Prostate gland (tissue), 2 donors: Measurements from ENCODE around the gene PLCB4. TPM values are rescaled to one million over a fixed set of nuclear protein-coding genes. Genes with fewer than 3 reads are reported as not detected.

Experiments used
- DNase-seq: peaks from one replicate; pipeline ENCODE4 v3.0.0-alpha.2; 2019; ENCODE audit warnings: low spot score
- H3K27ac ChIP-seq, 2 donors: fragments of 200-600 bp; sonication (generic); 2 replicates each; pipeline ENCODE4 v1.5.1; 2017 to 2019
- H3K27me3 ChIP-seq: fragments of 200-600 bp; sonication (generic); replicated peaks from 2 replicates; pipeline ENCODE4 v1.5.1; 2019; ENCODE audit not compliant: insufficient read depth
- H3K36me3 ChIP-seq, 2 donors: fragments of 200-600 bp; sonication (generic); 1 replicate in 1 of 2; 2 replicates in 1 of 2; pipeline versions ENCODE4 v1.5.1 to v1.8.1; 2017 to 2019
- H3K4me1 ChIP-seq: fragments of 200-600 bp; sonication (generic); replicated peaks from 2 replicates; pipeline ENCODE4 v1.5.1; 2019
- H3K4me3 ChIP-seq, 2 donors: fragments of 200-600 bp; sonication (generic); 2 replicates each; pipeline ENCODE4 v1.5.1; 2017 to 2019
- H3K9me3 ChIP-seq: fragments of 200-600 bp; sonication (generic); 2 replicates; pipeline ENCODE4 v1.5.1; 2017
- CTCF ChIP-seq, 4 experiments: fragments of 200-600 bp in 2 of 4; fragments of 450-650 bp in 2 of 4; sonication (generic) in 2 of 4; IDR thresholded peaks; 1 replicate in 3 of 4; 2 replicates in 1 of 4; pipeline ENCODE4 v1.5.1; 2016 to 2019; ENCODE audit warnings: antibody characterized with exemption in 4 of 4, mild to moderate bottlenecking in 2 of 4, moderate library complexity in 2 of 4
- POLR2A ChIP-seq: fragments of 450-650 bp; IDR thresholded peaks from one replicate; pipeline ENCODE4 v1.6.1; 2016; ENCODE audit warnings: antibody characterized with exemption, mild to moderate bottlenecking
- POLR2AphosphoS5 ChIP-seq: sonication (generic); formaldehyde crosslinking; IDR thresholded peaks from one replicate; pipeline ENCODE4 v1.6.1; 2017; ENCODE audit warnings: antibody characterized with exemption
- WGBS: methylation state at CpG from one replicate; pipeline ENCODE4 v1.1.5; 2018; 5-methylcytosine and 5-hydroxymethylcytosine counted together
- intact Hi-C: fragments of 100-400 bp; cut with DNase I; formaldehyde crosslinking; loops from one replicate; pipeline ENCODE4 v1.14.2; 2022
- total RNA-seq, 2 donors: library from RNA; depleted of rRNA; stranded (reverse); fragments of >200 nt; gene quantifications; one replicate each; pipeline ENCODE4 v1.1.0, GENCODE V29; 2016

PLCB4 gene
- total RNA-seq, 2 donors from 2014 or later, result 9.1 to 11.6 TPM

DNA sequence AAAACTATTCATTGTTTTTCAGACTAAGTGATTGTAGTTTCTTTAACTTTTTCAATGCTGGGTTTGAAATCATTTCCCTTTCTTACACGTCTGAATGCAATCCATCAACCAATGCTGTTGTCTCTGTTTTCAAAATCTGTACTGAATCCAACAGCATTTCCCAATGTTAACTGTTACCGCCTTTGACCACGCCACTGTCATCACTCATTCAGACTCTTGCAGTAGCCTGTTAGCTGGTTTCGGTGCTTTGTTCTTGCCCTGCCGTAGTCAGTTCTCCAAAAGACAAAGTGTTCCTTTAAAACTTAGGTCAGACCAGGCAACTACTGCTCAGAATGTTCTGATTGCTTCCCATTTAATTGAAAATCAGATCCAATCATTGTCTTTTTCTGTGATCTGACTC, 131.3 kb downstream of the PLCB4 start:
- Histone ChIP-seq H3K4me1 (no peaks in the 10 kb centered on the region), H3K27ac (no peak overlapping the region), H3K9me3 (no peaks in the 10 kb centered on the region), H3K4me3 (no peak overlapping the region), H3K36me3 (no peaks in the 10 kb centered on the region), H3K27me3 (no peaks in the 10 kb centered on the region)
- DNase-seq, result no peak
- intact Hi-C loops, result no loop called here
- TF ChIP-seq POLR2AphosphoS5 (no peak), POLR2A (no peak), CTCF (IDR thresholded peaks at IDR 0.05) (no peak)
- WGBS, result 82% methylated on average over 5 of the region's 5 CpGs

- H3K36me3 ChIP-seq, result no peaks in the 10 kb centered on the region
- no peaks in the 10 kb centered on the region for H3K9me3 ChIP-seq
- no peak for TF ChIP-seq POLR2A
- no peak for TF ChIP-seq POLR2AphosphoS5
- no peak for TF ChIP-seq CTCF (IDR thresholded peaks at IDR 0.05)
- 87% methylated on average over 1 of the region's 1 CpG for WGBS
- H3K4me3 ChIP-seq, result no peak overlapping the region
- intact Hi-C loops, result no loop called here
- H3K27me3 ChIP-seq, result no peaks in the 10 kb centered on the region
- DNase-seq, result no peak
- H3K27ac ChIP-seq, result no peak overlapping the region
- H3K4me1 ChIP-seq, result no peaks in the 10 kb centered on the region
Observed at GRCh38 chr20:9200620-9201019, 131.7 kb downstream of the PLCB4 start.

DNA sequence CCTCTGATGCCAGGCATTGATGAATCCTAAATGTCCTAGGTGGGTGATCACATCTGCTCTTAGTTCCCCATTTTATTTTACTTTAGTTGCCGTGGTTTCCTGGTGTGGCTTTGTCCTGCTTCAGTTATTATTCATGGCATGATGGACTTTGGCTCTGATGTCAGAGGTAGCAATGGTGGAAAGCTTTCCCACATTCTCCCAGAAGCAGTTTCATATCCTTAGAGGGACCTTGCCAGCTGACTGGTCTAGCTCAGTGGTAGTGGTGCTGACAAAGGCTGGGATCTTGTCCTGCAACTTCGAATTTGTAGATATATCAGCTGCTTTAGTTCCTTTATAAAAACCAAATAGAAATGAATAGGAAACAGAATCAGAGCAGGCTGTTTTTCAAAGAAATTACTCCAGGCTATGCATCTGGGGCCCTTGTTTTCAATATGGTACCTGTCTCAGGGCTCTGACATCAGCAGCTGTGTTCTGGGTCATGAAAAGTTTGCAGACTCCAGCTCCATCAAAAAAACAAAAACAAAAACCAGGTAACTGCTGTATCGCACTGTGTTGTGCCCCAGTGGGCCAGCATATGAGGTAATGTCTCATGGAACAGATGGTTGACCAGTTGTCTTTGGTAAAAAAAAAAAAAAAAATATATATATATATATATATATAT, 133.7 kb downstream of the PLCB4 start:
- H3K4me3 ChIP-seq, result no peak overlapping the region
- 89% methylated on average over 3 of the region's 3 CpGs for whole genome bisulfite sequencing
- H3K36me3 ChIP-seq, result no peaks in the 10 kb centered on the region
- no peak for DNase-seq
- H3K4me1 ChIP-seq, result no peaks in the 10 kb centered on the region
- TF ChIP-seq CTCF (IDR thresholded peaks at IDR 0.05) (no peak), POLR2A (no peak), POLR2AphosphoS5 (no peak)
- no peak overlapping the region for H3K27ac ChIP-seq
- intact Hi-C loops, result no loop called here
- no peaks in the 10 kb centered on the region for H3K9me3 ChIP-seq
- H3K27me3 ChIP-seq, result no peaks in the 10 kb centered on the region

GRCh38 chr20:9203081-9203447, 134.2 kb downstream of the PLCB4 start:
- no peaks in the 10 kb centered on the region for H3K4me1 ChIP-seq
- no peak for TF ChIP-seq CTCF (IDR thresholded peaks at IDR 0.05)
- TF ChIP-seq POLR2AphosphoS5, result no peak
- no peak for TF ChIP-seq POLR2A
- H3K27me3 ChIP-seq, result no peaks in the 10 kb centered on the region
- H3K4me3 ChIP-seq, result no peak overlapping the region
- DNase-seq, result no peak
- H3K36me3 ChIP-seq, result no peaks in the 10 kb centered on the region
- no peak overlapping the region for H3K27ac ChIP-seq
- intact Hi-C loops, result no loop called here
- no peaks in the 10 kb centered on the region for H3K9me3 ChIP-seq

DNA sequence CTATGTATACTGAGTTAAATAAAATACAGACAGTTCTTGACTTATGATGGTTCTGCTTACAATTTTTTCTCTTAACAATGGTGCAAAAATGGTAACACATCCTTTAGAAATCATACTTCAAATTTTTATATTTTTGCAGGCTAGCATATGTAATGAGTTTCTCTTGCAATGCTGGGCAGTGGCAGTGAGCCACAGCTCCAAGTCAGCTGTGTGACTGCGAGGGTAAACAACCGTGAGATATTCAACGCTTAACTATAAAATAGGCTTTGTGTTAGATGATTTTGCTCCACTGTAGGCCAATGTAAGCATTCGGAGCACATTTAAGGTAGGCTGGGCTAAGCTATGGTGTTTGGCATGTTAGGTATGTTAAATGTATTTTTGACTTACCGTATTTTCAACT, 136.1 kb downstream of the PLCB4 start:
- H3K27ac ChIP-seq, result no peak overlapping the region
- WGBS, result 41% methylated on average over 5 of the region's 5 CpGs
- TF ChIP-seq CTCF (IDR thresholded peaks at IDR 0.05), result no peak
- no peak for TF ChIP-seq POLR2A
- no peak for TF ChIP-seq POLR2AphosphoS5
- intact Hi-C loops, result no loop called here
- no peak overlapping the region for H3K4me3 ChIP-seq
- no peak for DNase-seq
- no peaks in the 10 kb centered on the region for H3K27me3 ChIP-seq
- H3K4me1 ChIP-seq, result no peaks in the 10 kb centered on the region
- H3K36me3 ChIP-seq, result no peaks in the 10 kb centered on the region
- no peaks in the 10 kb centered on the region for H3K9me3 ChIP-seq
